Right atrium auricular region (tissue), 2 donors: Measurements from ENCODE around the gene SCAPER. TPM values are rescaled to one million over a fixed set of nuclear protein-coding genes. Genes with fewer than 3 reads are reported as not detected.

Source experiments
- DNase-seq: peaks from one replicate; pipeline ENCODE4 v3.0.0-alpha.2; 2019; ENCODE audit warnings: low spot score
- H3K27ac ChIP-seq, 2 donors: fragments of 200-600 bp; sonication (generic); 1 replicate in 1 of 2; 2 replicates in 1 of 2; pipeline ENCODE4 v1.5.1; 2016 to 2019
- H3K27me3 ChIP-seq, 2 donors: fragments of 200-600 bp; sonication (generic); one replicate each; pipeline versions ENCODE4 v1.5.1 to v1.6.0; 2017 to 2019
- H3K36me3 ChIP-seq: fragments of 200-600 bp; sonication (generic); one replicate; pipeline ENCODE4 v1.5.1; 2016
- H3K4me1 ChIP-seq, 2 donors: fragments of 200-600 bp; sonication (generic); one replicate each; pipeline versions ENCODE4 v1.5.1 to v1.6.0; 2017 to 2019
- H3K4me3 ChIP-seq, 2 donors: fragments of 200-600 bp; sonication (generic); 1 replicate in 1 of 2; 2 replicates in 1 of 2; pipeline ENCODE4 v1.5.1; 2017 to 2019; ENCODE audit warnings: mild to moderate bottlenecking in 1 of 2, moderate library complexity in 1 of 2
- H3K9me3 ChIP-seq, 2 donors: fragments of 200-600 bp; sonication (generic); one replicate each; pipeline ENCODE4 v1.5.1; 2019
- CTCF ChIP-seq, 2 donors: fragments of 200-600 bp; sonication (generic); IDR thresholded peaks; one replicate each; pipeline ENCODE4 v1.5.1; 2019; ENCODE audit warnings: antibody characterized with exemption in 2 of 2
- total RNA-seq, 2 donors: library from RNA; depleted of rRNA; stranded (reverse); fragments of >200 nt; gene quantifications; one replicate each; pipeline ENCODE4 v1.1.0, GENCODE V29; 2016

Gene SCAPER
- total RNA-seq, 2 donors from 2014 or later: 20.5 to 52.3 TPM

- DNase-seq: no peak
- Histone ChIP-seq H3K27me3 (no peaks in the 10 kb centered on the region), H3K4me1 (no peaks in the 10 kb centered on the region), H3K4me3 (no peak overlapping the region), H3K27ac (no peak overlapping the region), H3K36me3 (peaks cover 14% of the 10 kb centered on the region), H3K9me3 (no peaks in the 10 kb centered on the region)
- TF ChIP-seq CTCF (IDR thresholded peaks at IDR 0.05): no peak
These were observed 475.5 kb downstream of the SCAPER start for GRCh38 chr15:76429661-76430060.

- Histone ChIP-seq H3K9me3 (no peaks in the 10 kb centered on the region), H3K4me3 (no peak overlapping the region), H3K27ac (no peak overlapping the region), H3K27me3 (no peaks in the 10 kb centered on the region), H3K36me3 (peaks cover 14% of the 10 kb centered on the region), H3K4me1 (no peaks in the 10 kb centered on the region)
- DNase-seq: no peak
- no peak for TF ChIP-seq CTCF (IDR thresholded peaks at IDR 0.05)
These were observed 478.2 kb downstream of the SCAPER start for GRCh38 chr15:76426941-76427340.

GRCh38 chr15:76418352-76419140 is 486.6 kb downstream of the SCAPER start:
- Histone ChIP-seq H3K27me3 (no peaks in the 10 kb centered on the region), H3K4me3 (no peak overlapping the region), H3K27ac (no peak overlapping the region), H3K9me3 (no peaks in the 10 kb centered on the region), H3K36me3 (no peaks in the 10 kb centered on the region), H3K4me1 (no peaks in the 10 kb centered on the region)
- no peak for DNase-seq
- TF ChIP-seq CTCF (IDR thresholded peaks at IDR 0.05): no peak

- Histone ChIP-seq H3K9me3 (no peaks in the 10 kb centered on the region), H3K27me3 (no peaks in the 10 kb centered on the region), H3K27ac (no peak overlapping the region), H3K36me3 (peaks cover 6% of the 10 kb centered on the region), H3K4me1 (no peaks in the 10 kb centered on the region), H3K4me3 (no peak overlapping the region)
- TF ChIP-seq CTCF (IDR thresholded peaks at IDR 0.05): no peak
- no peak for DNase-seq
These were observed 503.9 kb downstream of the SCAPER start for GRCh38 chr15:76401285-76401684.

GRCh38 chr15:76398317-76399104 is 506.6 kb downstream of the SCAPER start:
- no peak overlapping the region for H3K4me3 ChIP-seq
- H3K27ac ChIP-seq: no peak overlapping the region
- H3K27me3 ChIP-seq: no peaks in the 10 kb centered on the region
- DNase-seq: no peak
- no peaks in the 10 kb centered on the region for H3K9me3 ChIP-seq
- TF ChIP-seq CTCF (IDR thresholded peaks at IDR 0.05): no peak
- no peaks in the 10 kb centered on the region for H3K4me1 ChIP-seq
- H3K36me3 ChIP-seq: peaks cover 6% of the 10 kb centered on the region
